AG09309 (cell line): ENCODE results near the gene VPS8.

ENCODE experiments used
- DNase-seq: peaks from one replicate; pipeline ENCODE4 v3.0.0-alpha.2; 2010; ENCODE audit warnings: low read depth
- H3K4me3 ChIP-seq: 2 replicates; pipeline ENCODE4 v1.5.1; 2011; ENCODE audit warnings: mild to moderate bottlenecking, low read depth, low read length, moderate library complexity; ENCODE audit not compliant: control insufficient read depth
- TF ChIP-seq, protein P1 (sequence below): IDR thresholded peaks from 2 replicates; pipeline ENCODE4 v1.5.1; 2011; ENCODE audit warnings: mild to moderate bottlenecking, low read depth, low read length, inconsistent platforms; ENCODE audit not compliant: insufficient read depth, control insufficient read depth; ENCODE audit errors: missing control alignments

Gene VPS8

GRCh38 chr3:185021256-185021655 is 209.3 kb downstream of the VPS8 start:
- H3K4me3 ChIP-seq, result no peak overlapping the region

DNA sequence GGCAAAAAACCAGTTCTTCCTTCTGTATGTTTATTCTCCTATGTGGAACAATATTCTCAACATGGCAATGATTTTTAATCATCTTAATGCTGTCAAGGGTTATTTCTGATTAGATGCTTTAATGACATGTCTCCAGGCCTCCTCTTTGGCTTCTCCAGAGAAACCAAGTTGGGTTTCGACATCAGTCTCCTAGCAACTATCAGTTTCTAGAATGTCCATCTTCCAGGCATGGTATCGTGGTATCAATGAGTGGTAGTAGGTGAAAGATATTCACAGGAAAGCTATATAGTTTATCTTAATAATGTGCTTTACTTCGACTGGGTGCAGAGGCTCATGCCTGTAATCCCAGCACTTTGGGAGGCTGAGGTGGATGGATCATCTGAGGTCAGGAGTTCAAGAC is 212.4 kb downstream of the VPS8 start:
- TF ChIP-seq, protein P1, sequence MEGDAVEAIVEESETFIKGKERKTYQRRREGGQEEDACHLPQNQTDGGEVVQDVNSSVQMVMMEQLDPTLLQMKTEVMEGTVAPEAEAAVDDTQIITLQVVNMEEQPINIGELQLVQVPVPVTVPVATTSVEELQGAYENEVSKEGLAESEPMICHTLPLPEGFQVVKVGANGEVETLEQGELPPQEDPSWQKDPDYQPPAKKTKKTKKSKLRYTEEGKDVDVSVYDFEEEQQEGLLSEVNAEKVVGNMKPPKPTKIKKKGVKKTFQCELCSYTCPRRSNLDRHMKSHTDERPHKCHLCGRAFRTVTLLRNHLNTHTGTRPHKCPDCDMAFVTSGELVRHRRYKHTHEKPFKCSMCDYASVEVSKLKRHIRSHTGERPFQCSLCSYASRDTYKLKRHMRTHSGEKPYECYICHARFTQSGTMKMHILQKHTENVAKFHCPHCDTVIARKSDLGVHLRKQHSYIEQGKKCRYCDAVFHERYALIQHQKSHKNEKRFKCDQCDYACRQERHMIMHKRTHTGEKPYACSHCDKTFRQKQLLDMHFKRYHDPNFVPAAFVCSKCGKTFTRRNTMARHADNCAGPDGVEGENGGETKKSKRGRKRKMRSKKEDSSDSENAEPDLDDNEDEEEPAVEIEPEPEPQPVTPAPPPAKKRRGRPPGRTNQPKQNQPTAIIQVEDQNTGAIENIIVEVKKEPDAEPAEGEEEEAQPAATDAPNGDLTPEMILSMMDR, result no peak

More at GRCh38 chr3:185021256-185021655, 209.3 kb downstream of the VPS8 start:
- TF ChIP-seq, protein P1, result no peak
- DNase-seq, result no peak

GRCh38 chr3:185024966-185025365 is 213.0 kb downstream of the VPS8 start:
- no peak for DNase-seq
- TF ChIP-seq, protein P1, result no peak
- no peak overlapping the region for H3K4me3 ChIP-seq

More for the DNA sequence above, 212.4 kb downstream of the VPS8 start:
- no peak for DNase-seq
- no peak overlapping the region for H3K4me3 ChIP-seq

DNA sequence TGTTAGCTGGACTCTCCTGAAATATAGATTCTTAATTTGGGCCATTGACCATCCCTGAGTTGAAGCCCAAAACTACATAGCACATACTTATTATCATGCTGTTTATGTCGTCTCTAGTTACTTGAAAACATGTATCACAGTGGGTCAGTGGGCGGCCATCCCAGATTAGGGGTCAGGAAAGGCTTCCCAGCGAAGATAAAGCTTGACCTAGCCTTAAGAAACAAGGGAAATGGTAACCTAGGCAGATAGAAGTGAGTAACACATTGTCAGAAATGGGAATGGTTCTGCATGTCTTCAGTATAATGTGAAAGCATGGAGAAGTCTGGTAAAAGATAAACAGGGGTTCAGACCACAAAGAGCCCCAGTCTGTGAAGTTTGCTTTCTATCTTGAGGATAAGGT is 216.2 kb downstream of the VPS8 start:
- TF ChIP-seq, protein P1, result no peak
- no peak overlapping the region for H3K4me3 ChIP-seq
- DNase-seq, result no peak

- no peak for DNase-seq
- TF ChIP-seq, protein P1, result no peak
- no peak overlapping the region for H3K4me3 ChIP-seq
These were observed 217.1 kb downstream of the VPS8 start for GRCh38 chr3:185029086-185029485.

- H3K4me3 ChIP-seq, result no peak overlapping the region
- TF ChIP-seq, protein P1, result no peak
- no peak for DNase-seq
These were observed 218.4 kb downstream of the VPS8 start for GRCh38 chr3:185030399-185030798.

GRCh38 chr3:185030951-185031350 is 219.0 kb downstream of the VPS8 start:
- TF ChIP-seq, protein P1, result no peak
- DNase-seq, result no peak
- no peak overlapping the region for H3K4me3 ChIP-seq
